WTC11 (cell line): Measurements from ENCODE around the gene ARHGAP26. TPM values are rescaled to one million over a fixed set of nuclear protein-coding genes. Genes with fewer than 3 reads are reported as not detected.
A peak's percentile ranks its signal among the peaks of the same experiment; 100 is the strongest.

Experiments
- ATAC-seq: fragments of 200-7000 bp; cut with Tn5 transposase; 2 replicates; pipeline ENCODE4 v1.10.0; 2021; ENCODE audit warnings: mild to moderate bottlenecking, moderate library complexity
- CTCF ChIA-PET: fragments of 300-600 bp; sonication (Branson Sonifier 250); formaldehyde crosslinking; loops from one replicate; lab custom pipeline; 2021; ENCODE audit warnings: antibody characterized with exemption; lab: Charles Lee
- POLR2A ChIA-PET: fragments of 350-600 bp; sonication (Branson Sonifier 250); formaldehyde crosslinking; loops from one replicate; lab custom pipeline; 2021; ENCODE audit warnings: antibody characterized with exemption; lab: Charles Lee
- DNase-seq: peaks from one replicate; pipeline ENCODE4 v3.0.0; 2021; ENCODE audit warnings: low spot score
- H3K27ac Mint-ChIP-seq: 2 replicates; pipeline ENCODE4 v1.8.0; 2021; ENCODE audit warnings: mixed read lengths
- H3K27me3 Mint-ChIP-seq: 2 replicates; pipeline ENCODE4 v1.8.0; 2021; ENCODE audit warnings: low read depth, mild to moderate bottlenecking, moderate library complexity, mixed read lengths
- H3K36me3 Mint-ChIP-seq: 2 replicates; pipeline ENCODE4 v1.8.0; 2021; ENCODE audit warnings: mixed read lengths
- H3K4me1 Mint-ChIP-seq: 2 replicates; pipeline ENCODE4 v1.8.0; 2022; ENCODE audit warnings: mixed read lengths
- H3K4me3 Mint-ChIP-seq: 2 replicates; pipeline ENCODE4 v1.8.0; 2021; ENCODE audit warnings: mild to moderate bottlenecking, moderate library complexity, mixed read lengths
- H3K9me3 Mint-ChIP-seq: 2 replicates; pipeline ENCODE4 v1.8.0; 2021; ENCODE audit warnings: mixed read lengths
- ATF1 ChIP-seq: sonication (generic); formaldehyde crosslinking; IDR thresholded peaks from 2 replicates; pipeline ENCODE4 v1.8.1; 2023; ENCODE audit warnings: mild to moderate bottlenecking, moderate library complexity, missing genetic modification reagents
- CBFB ChIP-seq: sonication (generic); formaldehyde crosslinking; IDR thresholded peaks from 2 replicates; pipeline ENCODE4 v1.8.1; 2022; ENCODE audit warnings: mild to moderate bottlenecking, low read depth, missing genetic modification reagents
- ESRRA ChIP-seq: sonication (generic); formaldehyde crosslinking; IDR thresholded peaks from 2 replicates; pipeline ENCODE4 v1.8.1; 2022; ENCODE audit warnings: mild to moderate bottlenecking, missing genetic modification reagents, borderline replicate concordance
- FOXJ3 ChIP-seq: sonication (generic); formaldehyde crosslinking; IDR thresholded peaks from 2 replicates; pipeline ENCODE4 v1.9.0; 2021; ENCODE audit warnings: missing genetic modification reagents, mild to moderate bottlenecking, borderline replicate concordance
- GRHL2 ChIP-seq: fragments of 250-450 bp; sonication (Bioruptor Pico); IDR thresholded peaks from 2 replicates; pipeline ENCODE4 v1.8.0; 2022; ENCODE audit warnings: mild to moderate bottlenecking, moderate library complexity; ENCODE audit not compliant: insufficient replicate concordance, severe bottlenecking
- HMGA2 ChIP-seq: fragments of 250-450 bp; sonication (Bioruptor Pico); IDR thresholded peaks from 2 replicates; pipeline ENCODE4 v1.4.0; 2021; ENCODE audit warnings: mild to moderate bottlenecking, moderate library complexity
- JAZF1 ChIP-seq: fragments of 250-450 bp; sonication (Bioruptor Pico); IDR thresholded peaks from 2 replicates; pipeline ENCODE4 v1.9.0; 2021; ENCODE audit warnings: moderate library complexity, mild to moderate bottlenecking, inconsistent platforms
- JUN ChIP-seq: sonication (generic); formaldehyde crosslinking; IDR thresholded peaks from 2 replicates; pipeline ENCODE4 v1.8.0; 2023; ENCODE audit warnings: mild to moderate bottlenecking, missing genetic modification reagents
- MYBL2 ChIP-seq: sonication (generic); formaldehyde crosslinking; IDR thresholded peaks from 2 replicates; pipeline ENCODE4 v1.8.1; 2023; ENCODE audit warnings: mild to moderate bottlenecking, moderate library complexity, missing genetic modification reagents
- NR2C2 ChIP-seq: sonication (generic); formaldehyde crosslinking; IDR thresholded peaks from 2 replicates; pipeline ENCODE4 v1.8.0; 2022; ENCODE audit warnings: mild to moderate bottlenecking, missing genetic modification reagents
- SMAD3 ChIP-seq: sonication (generic); formaldehyde crosslinking; IDR thresholded peaks from 2 replicates; pipeline ENCODE4 v1.8.0; 2022; ENCODE audit warnings: missing genetic modification reagents, mild to moderate bottlenecking, borderline replicate concordance
- SOX15 ChIP-seq: fragments of 250-450 bp; sonication (Bioruptor Pico); IDR thresholded peaks from 2 replicates; pipeline ENCODE4 v1.9.0; 2021; ENCODE audit warnings: mild to moderate bottlenecking
- TCF7 ChIP-seq: sonication (generic); formaldehyde crosslinking; IDR thresholded peaks from 2 replicates; pipeline ENCODE4 v1.8.0; 2022; ENCODE audit warnings: mild to moderate bottlenecking, low read depth, missing genetic modification reagents, moderate library complexity
- ZBTB21 ChIP-seq: sonication (generic); formaldehyde crosslinking; IDR thresholded peaks from 2 replicates; pipeline ENCODE4 v1.8.1; 2023; ENCODE audit warnings: mild to moderate bottlenecking, missing genetic modification reagents, borderline replicate concordance
- ZNF121 ChIP-seq: sonication (generic); formaldehyde crosslinking; IDR thresholded peaks from 2 replicates; pipeline ENCODE4 v1.8.0; 2023; ENCODE audit warnings: missing genetic modification reagents
- ZNF138 ChIP-seq: sonication (generic); formaldehyde crosslinking; conservative IDR thresholded peaks from 2 replicates; pipeline ENCODE4 v1.8.1; 2022; ENCODE audit warnings: mild to moderate bottlenecking, moderate library complexity, missing genetic modification reagents
- ZNF219 ChIP-seq: sonication (generic); formaldehyde crosslinking; IDR thresholded peaks from 2 replicates; pipeline ENCODE4 v1.8.0; 2023; ENCODE audit warnings: missing genetic modification reagents, mild to moderate bottlenecking, borderline replicate concordance
- ZNF232 ChIP-seq: sonication (generic); formaldehyde crosslinking; IDR thresholded peaks from 2 replicates; pipeline ENCODE4 v1.8.0; 2022; ENCODE audit warnings: mild to moderate bottlenecking, missing genetic modification reagents
- ZNF263 ChIP-seq: sonication (generic); formaldehyde crosslinking; IDR thresholded peaks from 2 replicates; pipeline ENCODE4 v1.8.1; 2022; ENCODE audit warnings: low read depth, mild to moderate bottlenecking, moderate library complexity, missing genetic modification reagents
- ZNF317 ChIP-seq: sonication (generic); formaldehyde crosslinking; IDR thresholded peaks from 2 replicates; pipeline ENCODE4 v1.8.1; 2023; ENCODE audit warnings: low read depth, mild to moderate bottlenecking, moderate library complexity, missing genetic modification reagents, borderline replicate concordance
- ZNF416 ChIP-seq: fragments of 250-450 bp; sonication (Bioruptor Pico); IDR thresholded peaks from 2 replicates; pipeline ENCODE4 v1.9.0; 2021; ENCODE audit warnings: mild to moderate bottlenecking, inconsistent platforms
- ZNF423 ChIP-seq: fragments of 250-450 bp; sonication (Bioruptor Pico); IDR thresholded peaks from 2 replicates; pipeline ENCODE4 v2.1.2; 2022; ENCODE audit warnings: mild to moderate bottlenecking, moderate library complexity
- ZNF532 ChIP-seq: fragments of 250-450 bp; sonication (Bioruptor Pico); IDR thresholded peaks from 2 replicates; pipeline ENCODE4 v1.9.0; 2021; ENCODE audit warnings: mild to moderate bottlenecking, borderline replicate concordance
- ZNF671 ChIP-seq: fragments of 250-450 bp; sonication (Bioruptor Pico); IDR thresholded peaks from 2 replicates; pipeline ENCODE4 v1.8.0; 2021; ENCODE audit warnings: mild to moderate bottlenecking
- total RNA-seq: library from RNA; stranded (reverse); gene quantifications from 3 replicates; pipeline ENCODE4 v1.2.3, GENCODE V29; 2021
- TF ChIP-seq, protein P1 (sequence below): sonication (generic); formaldehyde crosslinking; IDR thresholded peaks from 2 replicates; pipeline ENCODE4 v1.8.0; 2022; ENCODE audit warnings: mild to moderate bottlenecking, missing genetic modification reagents
- TF ChIP-seq, protein P2 (sequence below): sonication (generic); formaldehyde crosslinking; IDR thresholded peaks from 2 replicates; pipeline ENCODE4 v1.8.1; 2023; ENCODE audit warnings: mild to moderate bottlenecking, missing genetic modification reagents

The ARHGAP26 gene
- total RNA-seq, 1 experiment from 2014 or later, result 22.3 TPM

DNA sequence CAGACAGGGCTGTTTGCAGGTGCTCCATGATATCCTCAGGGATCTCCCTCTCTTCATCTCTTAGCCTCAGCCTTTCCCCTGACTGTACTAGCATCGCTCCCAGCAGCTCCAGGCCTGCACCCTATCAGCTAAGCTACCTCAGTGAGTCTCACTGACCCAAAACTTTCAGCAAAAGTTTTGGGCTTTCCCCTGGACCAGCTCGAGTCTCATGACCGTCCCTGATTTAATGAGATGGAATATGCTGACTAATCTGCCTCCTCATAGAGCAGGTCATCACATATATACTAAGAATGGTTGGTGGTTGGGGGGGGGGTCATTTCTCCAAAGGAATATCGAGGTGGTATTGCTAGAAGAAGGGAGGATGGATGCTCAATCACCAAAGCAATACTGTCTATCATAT lies 481.8 kb downstream of the ARHGAP26 start:
- ChIA-PET POLR2A (no interaction called here), CTCF (no interaction called here)
- TF ChIP-seq ATF1 (CRISPR knock-in tag) (no peak), TCF7 (no peak), ZNF263 (CRISPR knock-in tag) (no peak), ZNF219 (CRISPR knock-in tag) (no peak), HMGA2 (no peak), SOX15 (CRISPR knock-in tag) (no peak)
- H3K27ac Mint-ChIP-seq, result no peak overlapping the region
- H3K27me3 Mint-ChIP-seq, result no peaks in the 10 kb centered on the region; the same call in 1 of the 2 replicates
- H3K36me3 Mint-ChIP-seq, result no peaks in the 10 kb centered on the region
- DNase-seq (no peak), ATAC-seq (no peak)
- H3K4me3 Mint-ChIP-seq, result no peak overlapping the region
- H3K9me3 Mint-ChIP-seq, result peaks cover 12% of the 10 kb centered on the region
- 0 out of 2 replicates have a peak, but pooled peaks cover 3% of the 10 kb centered on the region for H3K4me1 Mint-ChIP-seq

DNA sequence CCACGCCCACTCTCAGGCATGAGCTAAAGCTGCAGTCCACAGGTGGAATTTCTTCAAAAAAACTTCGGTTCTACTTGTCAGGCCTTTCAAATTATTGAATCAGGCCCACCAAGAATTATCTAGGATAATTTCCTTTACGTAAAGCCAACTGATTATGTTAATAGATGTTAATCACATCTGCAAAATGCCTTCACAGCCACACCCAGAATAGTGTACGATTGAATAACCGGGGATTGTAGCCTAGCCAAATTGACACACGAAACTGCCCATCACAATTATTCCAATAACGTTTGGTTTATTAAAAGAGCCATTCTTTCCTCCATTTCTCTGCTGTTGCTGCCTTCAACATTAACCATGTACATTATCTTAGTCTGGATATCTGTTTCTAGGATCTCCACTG lies 484.6 kb downstream of the ARHGAP26 start:
- H3K4me3 Mint-ChIP-seq, result no peak overlapping the region
- H3K4me1 Mint-ChIP-seq, result peaks cover 6% of the 10 kb centered on the region; the same call in 1 of the 2 replicates
- H3K27ac Mint-ChIP-seq, result no peak overlapping the region
- ChIA-PET CTCF (no interaction called here), POLR2A (no interaction called here)
- ATAC-seq (no peak), DNase-seq (no peak)
- no peaks in the 10 kb centered on the region; the same call in 1 of the 2 replicates for H3K27me3 Mint-ChIP-seq
- no peaks in the 10 kb centered on the region for H3K9me3 Mint-ChIP-seq
- H3K36me3 Mint-ChIP-seq, result no peaks in the 10 kb centered on the region
- TF ChIP-seq, protein P1, sequence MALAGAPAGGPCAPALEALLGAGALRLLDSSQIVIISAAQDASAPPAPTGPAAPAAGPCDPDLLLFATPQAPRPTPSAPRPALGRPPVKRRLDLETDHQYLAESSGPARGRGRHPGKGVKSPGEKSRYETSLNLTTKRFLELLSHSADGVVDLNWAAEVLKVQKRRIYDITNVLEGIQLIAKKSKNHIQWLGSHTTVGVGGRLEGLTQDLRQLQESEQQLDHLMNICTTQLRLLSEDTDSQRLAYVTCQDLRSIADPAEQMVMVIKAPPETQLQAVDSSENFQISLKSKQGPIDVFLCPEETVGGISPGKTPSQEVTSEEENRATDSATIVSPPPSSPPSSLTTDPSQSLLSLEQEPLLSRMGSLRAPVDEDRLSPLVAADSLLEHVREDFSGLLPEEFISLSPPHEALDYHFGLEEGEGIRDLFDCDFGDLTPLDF, result no peak
- TF ChIP-seq ATF1 (CRISPR knock-in tag), result no peak
- TF ChIP-seq ZNF671 (CRISPR knock-in tag), result no peak
- TF ChIP-seq TCF7, result no peak
- no peak for TF ChIP-seq ZNF138 (CRISPR knock-in tag)
- TF ChIP-seq ZNF423 (CRISPR knock-in tag), result no peak
- TF ChIP-seq ZNF219 (CRISPR knock-in tag), result no peak
- no peak for TF ChIP-seq ZBTB21 (CRISPR knock-in tag)
- TF ChIP-seq GRHL2 (CRISPR knock-in tag), result no peak
- TF ChIP-seq, protein P2, sequence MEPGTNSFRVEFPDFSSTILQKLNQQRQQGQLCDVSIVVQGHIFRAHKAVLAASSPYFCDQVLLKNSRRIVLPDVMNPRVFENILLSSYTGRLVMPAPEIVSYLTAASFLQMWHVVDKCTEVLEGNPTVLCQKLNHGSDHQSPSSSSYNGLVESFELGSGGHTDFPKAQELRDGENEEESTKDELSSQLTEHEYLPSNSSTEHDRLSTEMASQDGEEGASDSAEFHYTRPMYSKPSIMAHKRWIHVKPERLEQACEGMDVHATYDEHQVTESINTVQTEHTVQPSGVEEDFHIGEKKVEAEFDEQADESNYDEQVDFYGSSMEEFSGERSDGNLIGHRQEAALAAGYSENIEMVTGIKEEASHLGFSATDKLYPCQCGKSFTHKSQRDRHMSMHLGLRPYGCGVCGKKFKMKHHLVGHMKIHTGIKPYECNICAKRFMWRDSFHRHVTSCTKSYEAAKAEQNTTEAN (CRISPR knock-in tag), result no peak
- TF ChIP-seq HMGA2, result no peak
- no peak for TF ChIP-seq ESRRA
- no peak for TF ChIP-seq ZNF532 (CRISPR knock-in tag)

DNA sequence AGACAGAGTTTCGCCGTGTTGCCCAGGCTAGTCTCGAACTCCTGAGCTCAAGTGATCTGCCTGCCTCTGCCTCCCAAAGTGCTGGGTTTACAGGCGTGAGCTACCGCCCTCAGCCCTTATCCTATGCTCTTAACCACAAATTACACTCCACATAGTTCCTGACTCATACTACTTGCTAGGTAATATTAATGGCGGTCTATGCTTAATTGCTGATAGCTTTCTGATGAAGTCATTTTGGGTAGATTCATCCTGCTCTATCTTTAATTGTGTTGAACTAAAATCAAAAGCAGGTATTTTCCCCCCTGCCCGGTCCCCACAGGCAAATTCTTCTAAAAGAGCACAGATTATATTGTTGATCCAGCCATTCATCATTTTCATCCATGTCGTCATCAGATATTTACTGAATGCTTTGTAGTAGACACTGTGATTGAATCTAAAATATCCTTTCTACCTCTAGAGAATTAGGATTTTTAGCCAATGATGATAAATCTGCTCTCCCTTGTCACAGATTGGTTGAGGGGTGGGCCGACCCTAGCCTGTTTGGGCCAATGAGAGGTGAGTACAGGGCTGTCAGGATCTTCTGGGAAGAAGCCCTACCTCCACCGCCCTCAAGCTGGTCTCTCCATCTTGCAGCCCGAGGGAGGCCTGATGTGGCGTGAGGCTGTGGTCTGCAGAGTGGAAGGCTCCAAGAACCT lies 488.5 kb downstream of the ARHGAP26 start:
- Mint-ChIP-seq H3K4me3 (no peak overlapping the region), H3K27ac (no peak overlapping the region), H3K27me3 (no peaks in the 10 kb centered on the region), H3K4me1 (peaks cover 3% of the 10 kb centered on the region; the same call in 1 of the 2 replicates), H3K36me3 (no peaks in the 10 kb centered on the region), H3K9me3 (no peaks in the 10 kb centered on the region)
- DNase-seq (no peak), ATAC-seq (peak; percentile 52; the same call in 1 of the 2 replicates)
- POLR2A ChIA-PET, result no interaction called here
- CTCF ChIA-PET, result no interaction called here
- no peak for TF ChIP-seq MYBL2 (CRISPR knock-in tag)
- TF ChIP-seq, protein P1, result no peak
- no peak for TF ChIP-seq ZNF317
- TF ChIP-seq ZNF232 (CRISPR knock-in tag), result no peak
- no peak for TF ChIP-seq ZNF671 (CRISPR knock-in tag)
- TF ChIP-seq SMAD3 (CRISPR knock-in tag), result no peak
- no peak for TF ChIP-seq CBFB (CRISPR knock-in tag)
- no peak for TF ChIP-seq FOXJ3 (CRISPR knock-in tag)
- TF ChIP-seq JAZF1 (CRISPR knock-in tag), result no peak
- no peak for TF ChIP-seq ZNF121 (CRISPR knock-in tag)
- no peak for TF ChIP-seq NR2C2
- TF ChIP-seq JUN (CRISPR knock-in tag), result no peak
- TF ChIP-seq SOX15 (CRISPR knock-in tag), result no peak
- TF ChIP-seq ZNF416 (CRISPR knock-in tag), result no peak
